Loucy (cell line): Measurements from ENCODE around the gene PRR5L.

Experiments
- H2AFZ ChIP-seq: fragments of 200-600 bp; sonication (generic); 2 replicates; pipeline ENCODE4 v1.6.0; 2016; ENCODE audit warnings: antibody characterized with exemption, mild to moderate bottlenecking, low read length, moderate library complexity
- H3F3A ChIP-seq: fragments of 200-600 bp; 2 replicates; pipeline ENCODE4 v1.6.0; 2016; ENCODE audit warnings: antibody characterized with exemption, low read depth, mild to moderate bottlenecking
- H3K27me3 ChIP-seq: fragments of 200-600 bp; sonication (generic); 2 replicates; pipeline ENCODE4 v1.6.1; 2014; ENCODE audit warnings: low read length, mild to moderate bottlenecking; ENCODE audit not compliant: insufficient read depth, poor library complexity, severe bottlenecking
- H3K36me3 ChIP-seq: fragments of 200-600 bp; sonication (generic); 2 replicates; pipeline ENCODE4 v1.6.1; 2016; ENCODE audit warnings: low read length; ENCODE audit not compliant: insufficient read depth
- H3K4me1 ChIP-seq: fragments of 200-600 bp; sonication (generic); 2 replicates; pipeline ENCODE4 v1.5.1; 2014; ENCODE audit warnings: low read length, mild to moderate bottlenecking; ENCODE audit not compliant: insufficient read depth, poor library complexity, severe bottlenecking
- H3K4me2 ChIP-seq: fragments of 200-600 bp; sonication (generic); 2 replicates; pipeline ENCODE4 v1.6.0; 2014; ENCODE audit warnings: antibody characterized with exemption, low read length, low read depth, mild to moderate bottlenecking; ENCODE audit not compliant: poor library complexity, severe bottlenecking
- H3K4me3 ChIP-seq: fragments of 200-600 bp; sonication (generic); 2 replicates; pipeline ENCODE4 v1.5.1; 2014; ENCODE audit warnings: low read length, mild to moderate bottlenecking, mixed read lengths; ENCODE audit not compliant: poor library complexity, severe bottlenecking
- H3K79me2 ChIP-seq: fragments of 200-600 bp; sonication (generic); 2 replicates; pipeline ENCODE4 v1.6.1; 2014; ENCODE audit warnings: low read length; ENCODE audit not compliant: insufficient read depth
- H3K9ac ChIP-seq: fragments of 200-600 bp; sonication (generic); 2 replicates; pipeline ENCODE4 v1.6.0; 2014; ENCODE audit warnings: mild to moderate bottlenecking, low read depth, low read length, moderate library complexity; ENCODE audit not compliant: poor library complexity, severe bottlenecking
- H3K9me2 ChIP-seq: fragments of 200-600 bp; sonication (generic); replicated peaks from 2 replicates; pipeline ENCODE4 v1.6.1; 2016; ENCODE audit warnings: low read depth, low read length, mixed read lengths
- H3K9me3 ChIP-seq: fragments of 200-600 bp; sonication (generic); 2 replicates; pipeline ENCODE4 v1.6.1; 2014; ENCODE audit warnings: mild to moderate bottlenecking, antibody characterized with exemption, low read length, low read depth; ENCODE audit not compliant: insufficient read depth
- H4K20me1 ChIP-seq: fragments of 200-600 bp; sonication (generic); 2 replicates; pipeline ENCODE4 v1.6.0; 2014; ENCODE audit warnings: antibody characterized with exemption, low read length, mild to moderate bottlenecking; ENCODE audit not compliant: insufficient read depth, poor library complexity, severe bottlenecking
- EZH2phosphoT487 ChIP-seq: fragments of 200-600 bp; IDR thresholded peaks from 2 replicates; pipeline ENCODE4 v1.6.1; 2018; ENCODE audit warnings: antibody characterized with exemption, mild to moderate bottlenecking, moderate library complexity, borderline replicate concordance
- TF ChIP-seq, protein P1 (sequence below): fragments of 200-600 bp; sonication (generic); conservative IDR thresholded peaks from 2 replicates; pipeline ENCODE4 v1.5.1; 2014; ENCODE audit warnings: mild to moderate bottlenecking, antibody characterized with exemption, low read length

The PRR5L gene

DNA sequence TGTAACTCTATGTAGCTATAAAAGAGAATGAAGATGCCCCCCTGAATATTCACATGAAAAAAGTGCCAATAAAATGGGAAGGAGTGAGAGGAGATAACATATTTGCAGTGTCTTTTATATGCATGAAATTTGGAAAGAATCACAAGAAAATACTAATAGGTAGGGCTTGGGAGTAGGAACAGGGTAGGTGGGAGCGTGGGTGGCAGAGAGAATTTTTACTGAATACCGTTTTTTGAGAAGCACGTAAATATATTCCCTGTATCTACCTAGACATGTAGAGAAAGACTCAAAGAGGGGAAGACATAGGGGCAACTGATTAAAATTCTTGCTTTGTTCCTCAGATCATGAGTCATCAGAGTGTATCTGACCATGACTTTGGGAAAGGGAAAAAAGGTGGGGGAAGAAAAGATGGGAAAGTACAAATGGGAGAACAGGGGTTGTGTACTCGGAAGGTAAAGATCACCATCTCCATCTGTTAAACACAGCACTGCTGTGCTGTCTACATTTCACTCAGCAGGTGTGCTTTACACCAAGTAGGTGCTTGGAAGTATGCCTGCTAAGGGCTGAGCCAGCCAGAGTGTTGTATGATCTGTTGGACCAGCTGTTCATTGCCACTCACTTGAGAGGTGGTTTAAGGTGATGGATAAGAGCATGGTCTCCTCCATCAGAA lies 16.0 kb downstream of the PRR5L start:
- peaks cover 37% of the 10 kb centered on the region for H3K4me1 ChIP-seq
- no peaks in the 10 kb centered on the region for H3K9me2 ChIP-seq
- no peak overlapping the region for H2AFZ ChIP-seq
- no peaks in the 10 kb centered on the region for H4K20me1 ChIP-seq
- no peak overlapping the region for H3K9ac ChIP-seq
- no peak for TF ChIP-seq EZH2phosphoT487
- TF ChIP-seq, protein P1, sequence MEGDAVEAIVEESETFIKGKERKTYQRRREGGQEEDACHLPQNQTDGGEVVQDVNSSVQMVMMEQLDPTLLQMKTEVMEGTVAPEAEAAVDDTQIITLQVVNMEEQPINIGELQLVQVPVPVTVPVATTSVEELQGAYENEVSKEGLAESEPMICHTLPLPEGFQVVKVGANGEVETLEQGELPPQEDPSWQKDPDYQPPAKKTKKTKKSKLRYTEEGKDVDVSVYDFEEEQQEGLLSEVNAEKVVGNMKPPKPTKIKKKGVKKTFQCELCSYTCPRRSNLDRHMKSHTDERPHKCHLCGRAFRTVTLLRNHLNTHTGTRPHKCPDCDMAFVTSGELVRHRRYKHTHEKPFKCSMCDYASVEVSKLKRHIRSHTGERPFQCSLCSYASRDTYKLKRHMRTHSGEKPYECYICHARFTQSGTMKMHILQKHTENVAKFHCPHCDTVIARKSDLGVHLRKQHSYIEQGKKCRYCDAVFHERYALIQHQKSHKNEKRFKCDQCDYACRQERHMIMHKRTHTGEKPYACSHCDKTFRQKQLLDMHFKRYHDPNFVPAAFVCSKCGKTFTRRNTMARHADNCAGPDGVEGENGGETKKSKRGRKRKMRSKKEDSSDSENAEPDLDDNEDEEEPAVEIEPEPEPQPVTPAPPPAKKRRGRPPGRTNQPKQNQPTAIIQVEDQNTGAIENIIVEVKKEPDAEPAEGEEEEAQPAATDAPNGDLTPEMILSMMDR = no peak
- no peaks in the 10 kb centered on the region for H3K9me3 ChIP-seq
- H3F3A ChIP-seq = no peaks in the 10 kb centered on the region
- H3K4me3 ChIP-seq = no peak overlapping the region
- H3K27me3 ChIP-seq = no peaks in the 10 kb centered on the region
- no peaks in the 10 kb centered on the region for H3K79me2 ChIP-seq
- H3K36me3 ChIP-seq = no peaks in the 10 kb centered on the region
- peak overlapping the region; percentile 0 for H3K4me2 ChIP-seq

DNA sequence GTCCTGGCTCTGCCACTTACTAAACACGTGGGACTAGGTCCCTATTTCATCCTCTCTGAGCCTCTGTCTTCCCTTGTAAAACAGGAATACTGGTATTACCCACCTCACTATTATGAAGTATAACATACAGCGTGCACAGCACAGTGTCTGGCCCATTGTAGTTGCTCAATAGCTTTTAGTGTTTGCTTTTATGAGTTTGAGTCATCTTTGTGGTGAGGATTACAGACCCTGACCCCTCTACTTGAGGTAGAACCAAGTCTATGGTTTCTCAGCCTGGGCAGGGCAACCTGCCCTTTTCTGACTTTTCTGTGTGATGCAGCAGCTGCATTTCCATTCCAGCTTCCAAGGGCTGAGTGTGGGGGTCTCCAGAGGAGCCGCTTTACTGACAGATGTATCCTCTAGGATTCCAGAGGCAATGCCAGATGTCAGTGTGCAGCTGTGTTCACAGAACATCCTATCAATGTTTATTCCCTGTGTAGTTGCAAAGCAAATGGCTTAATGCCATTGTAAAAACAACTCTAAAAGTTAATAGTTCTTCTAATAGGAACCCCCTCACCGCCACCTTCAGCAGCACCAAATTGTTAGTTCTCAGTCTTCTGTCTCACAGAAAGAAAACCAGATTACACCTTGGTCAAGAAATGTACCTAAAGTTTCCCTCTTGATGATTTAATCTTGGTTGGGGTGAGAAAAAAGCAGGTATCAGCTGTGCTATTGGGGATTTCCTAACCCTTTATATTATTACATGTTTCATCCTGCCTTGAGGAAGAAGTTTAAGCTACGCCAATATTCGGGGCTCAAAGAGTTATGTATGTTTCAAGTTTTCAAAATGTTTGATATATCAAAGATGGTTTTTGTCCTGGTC lies 16.8 kb downstream of the PRR5L start:
- Histone ChIP-seq H3K9me2 (no peaks in the 10 kb centered on the region), H3K36me3 (no peaks in the 10 kb centered on the region), H2AFZ (no peak overlapping the region), H4K20me1 (no peaks in the 10 kb centered on the region), H3K4me3 (no peak overlapping the region), H3K27me3 (no peaks in the 10 kb centered on the region), H3F3A (no peaks in the 10 kb centered on the region), H3K4me2 (peak overlapping the region; percentile 0), H3K79me2 (no peaks in the 10 kb centered on the region), H3K4me1 (peaks cover 33% of the 10 kb centered on the region), H3K9ac (no peak overlapping the region), H3K9me3 (no peaks in the 10 kb centered on the region)
- no peak for TF ChIP-seq EZH2phosphoT487
- TF ChIP-seq, protein P1 = no peak

DNA sequence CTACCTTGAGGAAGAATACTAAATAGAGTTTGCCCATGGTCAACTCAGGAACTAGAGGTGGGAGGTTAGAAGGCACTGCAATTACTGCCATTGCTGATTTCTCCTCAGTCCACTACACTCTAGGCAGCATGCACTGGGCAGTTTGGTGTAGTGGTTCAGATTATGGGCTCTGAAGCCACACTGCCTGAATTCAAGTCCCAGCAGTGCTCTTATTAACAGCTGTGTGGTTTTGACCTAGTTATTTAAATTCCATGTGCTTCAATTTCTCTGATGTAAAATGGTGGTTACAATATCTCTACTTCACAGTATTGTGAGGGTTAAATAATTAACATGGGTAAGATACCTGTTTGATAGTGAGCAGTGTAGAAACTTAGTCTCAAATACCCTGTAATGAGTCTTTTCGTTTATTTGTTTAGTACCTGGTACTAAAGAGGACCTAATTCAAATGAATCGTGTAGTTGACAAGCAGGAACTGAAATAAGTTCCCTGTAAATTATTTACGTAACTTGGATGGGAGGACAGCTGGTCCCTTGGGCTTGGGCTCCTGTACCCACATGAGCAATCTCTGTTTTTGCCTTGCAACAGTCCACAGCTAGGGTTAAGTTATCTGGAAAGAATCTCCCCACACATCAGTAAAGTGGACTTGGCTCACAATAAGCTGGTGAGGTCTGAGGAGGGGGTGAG lies 17.8 kb downstream of the PRR5L start:
- H3K9me3 ChIP-seq = no peaks in the 10 kb centered on the region
- H3K79me2 ChIP-seq = no peaks in the 10 kb centered on the region
- H3K4me1 ChIP-seq = peaks cover 33% of the 10 kb centered on the region
- no peak overlapping the region for H2AFZ ChIP-seq
- no peaks in the 10 kb centered on the region for H3F3A ChIP-seq
- no peaks in the 10 kb centered on the region for H3K36me3 ChIP-seq
- no peak overlapping the region for H3K4me2 ChIP-seq
- no peaks in the 10 kb centered on the region for H3K27me3 ChIP-seq
- H3K4me3 ChIP-seq = no peak overlapping the region
- no peaks in the 10 kb centered on the region for H4K20me1 ChIP-seq
- no peak overlapping the region for H3K9ac ChIP-seq
- TF ChIP-seq, protein P1 = no peak
- TF ChIP-seq EZH2phosphoT487 = no peak
- H3K9me2 ChIP-seq = no peaks in the 10 kb centered on the region
